ENCODE results near the gene ENPEP. TPM values are rescaled to one million over a fixed set of nuclear protein-coding genes. Genes with fewer than 3 reads are reported as not detected.
"Not testable (repeated sequence)": the region's sequence is repeated elsewhere in the genome, so short reads cannot be mapped to it uniquely, and the experiment has no call there.

ENPEP gene
- total RNA-seq, 6 experiments from 2014 or later: 0.03 to 0.07 (median 0.03) TPM; not detected in 3

DNA sequence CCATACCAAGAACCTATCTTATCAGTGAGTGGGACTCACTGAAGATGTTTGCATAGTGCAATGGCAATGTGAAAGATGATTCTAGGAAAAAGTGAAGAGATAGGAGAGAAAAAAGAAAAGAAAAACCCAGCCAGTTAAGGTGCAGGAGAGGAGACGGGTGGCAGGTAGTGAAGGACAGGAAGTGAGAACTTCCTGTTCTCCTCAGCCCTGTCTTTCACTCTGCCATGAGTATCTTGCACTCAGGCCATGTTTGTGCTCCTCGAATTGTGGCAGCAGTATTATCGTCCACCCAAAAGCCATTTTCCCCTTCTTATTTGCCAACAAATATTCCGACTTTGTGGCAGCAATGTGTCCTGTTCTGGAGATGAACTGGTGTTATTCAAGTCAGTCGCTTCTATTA is 8.6 kb upstream of the ENPEP start:
- H3K9me3 Mint-ChIP-seq: peaks cover 11% of the 10 kb centered on the region

GRCh38 chr4:110472583-110473329 is 3.2 kb upstream of the ENPEP start:
- H3K9me3 Mint-ChIP-seq: peaks cover 11% of the 10 kb centered on the region
- no peak for DNase-seq
- H3K4me1 Mint-ChIP-seq (ENCODE audit: low read depth): peaks cover 11% of the 10 kb centered on the region
- TF ChIP-seq CTCF (IDR thresholded peaks at IDR 0.05): no peak
- H3K4me3 Mint-ChIP-seq: no peak overlapping the region
- H3K27me3 Mint-ChIP-seq (ENCODE audit: insufficient read depth): peaks cover 13% of the 10 kb centered on the region
- no peak overlapping the region for H3K27ac Mint-ChIP-seq
- H3K36me3 Mint-ChIP-seq (ENCODE audit: low read depth): 0 out of 2 replicates have a peak, but pooled peaks cover 5% of the 10 kb centered on the region

More for the DNA sequence above, 8.6 kb upstream of the ENPEP start:
- no peaks in the 10 kb centered on the region for H3K4me1 Mint-ChIP-seq (ENCODE audit: low read depth)
- 0 out of 2 replicates have a peak, but pooled peaks cover 5% of the 10 kb centered on the region for H3K36me3 Mint-ChIP-seq (ENCODE audit: low read depth)
- no peak overlapping the region for H3K27ac Mint-ChIP-seq
- DNase-seq: no peak
- peaks cover 15% of the 10 kb centered on the region; the same call in 1 of the 2 replicates for H3K27me3 Mint-ChIP-seq (ENCODE audit: insufficient read depth)
- H3K4me3 Mint-ChIP-seq: no peak overlapping the region
- TF ChIP-seq CTCF (IDR thresholded peaks at IDR 0.05): no peak

DNA sequence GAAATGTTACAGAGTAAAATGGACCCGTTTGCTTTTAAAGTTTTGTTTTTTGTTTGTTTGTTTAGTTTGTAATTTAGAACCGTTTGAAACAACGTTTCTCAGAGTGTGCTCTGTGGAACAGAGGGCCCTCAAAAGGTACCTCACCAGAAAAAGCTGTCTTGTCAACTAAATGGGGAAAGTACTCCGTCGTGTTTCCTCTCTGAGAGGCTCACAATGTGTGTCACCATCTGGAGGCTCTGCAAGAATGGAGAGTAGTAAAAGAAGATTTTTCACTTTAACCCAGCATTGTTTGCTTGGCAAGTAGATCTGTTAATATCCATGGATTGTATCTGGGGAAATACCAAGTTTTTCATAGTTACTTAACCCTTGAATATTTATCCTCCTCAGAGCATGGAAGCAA is 1.5 kb upstream of the ENPEP start:
- H3K4me1 Mint-ChIP-seq (ENCODE audit: low read depth): peaks cover 14% of the 10 kb centered on the region
- DNase-seq: no peak
- H3K9me3 Mint-ChIP-seq: peaks cover 3% of the 10 kb centered on the region
- H3K36me3 Mint-ChIP-seq (ENCODE audit: low read depth): 0 out of 2 replicates have a peak, but pooled peaks cover 3% of the 10 kb centered on the region
- peaks cover 9% of the 10 kb centered on the region for H3K27me3 Mint-ChIP-seq (ENCODE audit: insufficient read depth)
- TF ChIP-seq CTCF (IDR thresholded peaks at IDR 0.05): no peak
- H3K27ac Mint-ChIP-seq: no peak overlapping the region
- no peak overlapping the region for H3K4me3 Mint-ChIP-seq

DNA sequence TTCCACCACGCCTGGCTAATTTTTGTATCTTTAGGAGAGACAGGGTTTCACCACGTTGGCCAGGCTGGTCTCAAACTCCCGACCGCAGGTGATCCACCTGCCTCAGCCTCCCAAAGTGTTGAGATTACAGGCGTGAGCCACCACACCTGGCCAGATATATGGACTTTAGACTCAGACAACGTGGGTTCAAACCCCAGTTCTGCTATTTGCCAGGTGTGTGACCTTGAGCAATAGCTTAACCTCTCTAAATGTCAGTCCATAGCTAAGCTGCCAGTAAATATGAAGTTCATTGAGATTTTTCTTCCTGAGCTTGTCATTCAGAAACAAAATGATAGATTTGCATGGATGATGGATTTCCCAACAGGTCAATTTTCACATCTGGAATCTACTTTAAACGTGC is 875 bp upstream of the ENPEP start:
- not testable (repeated sequence) for DNase-seq; H3K4me3 Mint-ChIP-seq; H3K27me3 Mint-ChIP-seq (ENCODE audit: insufficient read depth); H3K36me3 Mint-ChIP-seq (ENCODE audit: low read depth); H3K27ac Mint-ChIP-seq; H3K9me3 Mint-ChIP-seq
- peaks cover 20% of the 10 kb centered on the region for H3K4me1 Mint-ChIP-seq (ENCODE audit: low read depth)

- no peak overlapping the region for H3K4me3 Mint-ChIP-seq
- no peak overlapping the region for H3K27ac Mint-ChIP-seq
- peaks cover 6% of the 10 kb centered on the region; the same call in 1 of the 2 replicates for H3K27me3 Mint-ChIP-seq (ENCODE audit: insufficient read depth)
- no peaks in the 10 kb centered on the region for H3K9me3 Mint-ChIP-seq
- TF ChIP-seq CTCF (IDR thresholded peaks at IDR 0.05): no peak
- no peaks in the 10 kb centered on the region; the same call in 1 of the 2 replicates for H3K36me3 Mint-ChIP-seq (ENCODE audit: low read depth)
- peaks cover 31% of the 10 kb centered on the region for H3K4me1 Mint-ChIP-seq (ENCODE audit: low read depth)
- no peak for DNase-seq
These were observed 1.9 kb downstream of the ENPEP start for GRCh38 chr4:110477836-110478235.

GRCh38 chr4:110480031-110480549 is 4.1 kb downstream of the ENPEP start:
- Mint-ChIP-seq H3K4me3 (no peak overlapping the region), H3K27ac (peak overlapping the region; percentile 58), H3K4me1 (ENCODE audit: low read depth) (peaks cover 51% of the 10 kb centered on the region)

More at GRCh38 chr4:110480031-110480549, 4.1 kb downstream of the ENPEP start:
- Mint-ChIP-seq H3K9me3 (no peaks in the 10 kb centered on the region), H3K36me3 (ENCODE audit: low read depth) (no peaks in the 10 kb centered on the region; the same call in 1 of the 2 replicates), H3K27me3 (ENCODE audit: insufficient read depth) (peaks cover 3% of the 10 kb centered on the region; the same call in 1 of the 2 replicates)
- peak; percentile 75 for TF ChIP-seq CTCF (IDR thresholded peaks at IDR 0.05)
- DNase-seq: peak; percentile 89
